Mesenchymal stem cell (in vitro differentiated cells and primary cell): ENCODE measurements around the gene SYT8.

ENCODE experiments used
- DNase-seq: peaks from one replicate; pipeline ENCODE4 v3.0.0-alpha.2; 2013
- H2AFZ ChIP-seq: one replicate; pipeline ENCODE4 v1.6.1; 2013; ENCODE audit warnings: low read depth, mild to moderate bottlenecking, control low read depth, inconsistent platforms, low read length, moderate library complexity
- H2AK5ac ChIP-seq: 2 replicates; pipeline ENCODE4 v1.6.1; 2013; ENCODE audit warnings: low read length, moderate library complexity, mild to moderate bottlenecking, inconsistent platforms; ENCODE audit not compliant: severe bottlenecking
- H2BK120ac ChIP-seq: one replicate; pipeline ENCODE4 v1.6.1; 2013; ENCODE audit warnings: low read depth, mild to moderate bottlenecking, inconsistent platforms, low read length, moderate library complexity
- H2BK12ac ChIP-seq, 2 experiments: one replicate each; pipeline ENCODE4 v1.6.1; 2013; ENCODE audit warnings: inconsistent platforms in 2 of 2, low read length in 2 of 2, mild to moderate bottlenecking in 2 of 2, moderate library complexity in 2 of 2, control low read depth in 1 of 2
- H2BK15ac ChIP-seq: one replicate; pipeline ENCODE4 v1.6.1; 2013; ENCODE audit warnings: mild to moderate bottlenecking, low read depth, inconsistent platforms; ENCODE audit not compliant: poor library complexity, severe bottlenecking
- H2BK5ac ChIP-seq: 2 replicates; pipeline ENCODE4 v1.6.1; 2013; ENCODE audit warnings: low read depth, mild to moderate bottlenecking, low read length, control low read depth, inconsistent platforms; ENCODE audit not compliant: poor library complexity, severe bottlenecking
- H3K14ac ChIP-seq, 2 experiments: one replicate each; pipeline ENCODE4 v1.6.1; 2013; ENCODE audit warnings: inconsistent platforms in 2 of 2, low read length in 2 of 2, control low read depth in 1 of 2, mild to moderate bottlenecking in 1 of 2, moderate library complexity in 1 of 2
- H3K18ac ChIP-seq, 2 experiments: one replicate each; pipeline ENCODE4 v1.6.1; 2013; ENCODE audit warnings: inconsistent platforms in 2 of 2, low read length in 2 of 2, control low read depth in 1 of 2, low read depth in 1 of 2, mild to moderate bottlenecking in 1 of 2
- H3K23ac ChIP-seq, 2 experiments: one replicate each; pipeline ENCODE4 v1.6.1; 2013; ENCODE audit warnings: inconsistent platforms in 2 of 2, low read length in 2 of 2, mild to moderate bottlenecking in 2 of 2, moderate library complexity in 2 of 2, control low read depth in 1 of 2
- H3K27ac ChIP-seq: 2 replicates; pipeline ENCODE4 v1.5.1; 2013; ENCODE audit warnings: mild to moderate bottlenecking, moderate library complexity, low read length, control low read depth, inconsistent platforms; ENCODE audit not compliant: poor library complexity, severe bottlenecking
- H3K27me3 ChIP-seq, 2 experiments: 2 replicates each; pipeline versions ENCODE4 v1.6.1 to v1.7.0; 2013; ENCODE audit warnings: low read length in 2 of 2, mild to moderate bottlenecking in 2 of 2, moderate library complexity in 2 of 2, control low read depth in 1 of 2, inconsistent platforms in 1 of 2; ENCODE audit not compliant: control insufficient read depth in 1 of 2, insufficient read depth in 1 of 2
- H3K36me3 ChIP-seq, 2 experiments: 2 replicates each; pipeline versions ENCODE4 v1.6.1 to v1.7.0; 2013; ENCODE audit warnings: low read length in 2 of 2, control low read depth in 1 of 2, inconsistent platforms in 1 of 2, low read depth in 1 of 2, mild to moderate bottlenecking in 1 of 2; ENCODE audit not compliant: insufficient read depth in 2 of 2, control insufficient read depth in 1 of 2
- H3K4ac ChIP-seq, 2 experiments: one replicate each; pipeline ENCODE4 v1.6.1; 2013; ENCODE audit warnings: inconsistent platforms in 2 of 2, low read length in 2 of 2, mild to moderate bottlenecking in 2 of 2, moderate library complexity in 2 of 2, control low read depth in 1 of 2, low read depth in 1 of 2
- H3K4me1 ChIP-seq: 2 replicates; pipeline ENCODE4 v1.6.1; 2013; ENCODE audit warnings: low read depth, low read length, control low read depth; ENCODE audit not compliant: control insufficient read depth, insufficient read depth
- H3K4me2 ChIP-seq: 2 replicates; pipeline ENCODE4 v1.6.1; 2013; ENCODE audit warnings: low read length, mild to moderate bottlenecking, inconsistent platforms; ENCODE audit not compliant: poor library complexity, severe bottlenecking
- H3K4me3 ChIP-seq, 2 experiments: 2 replicates each; pipeline versions ENCODE4 v1.5.1 to v1.7.0; 2013; ENCODE audit warnings: low read length in 2 of 2, mild to moderate bottlenecking in 2 of 2, control low read depth in 1 of 2, low read depth in 1 of 2; ENCODE audit not compliant: insufficient read depth in 1 of 2
- H3K79me1 ChIP-seq: replicated peaks from 2 replicates; pipeline ENCODE4 v1.6.1; 2013; ENCODE audit warnings: mild to moderate bottlenecking, control low read depth, low read length, inconsistent platforms; ENCODE audit not compliant: poor library complexity, severe bottlenecking
- H3K9ac ChIP-seq: 2 replicates; pipeline ENCODE4 v1.7.0; 2013; ENCODE audit warnings: mild to moderate bottlenecking, low read length, moderate library complexity
- H3K9me3 ChIP-seq: 2 replicates; pipeline ENCODE4 v1.7.0; 2013; ENCODE audit warnings: mild to moderate bottlenecking, low read length; ENCODE audit not compliant: control insufficient read depth
- H4K8ac ChIP-seq: one replicate; pipeline ENCODE4 v1.6.1; 2013; ENCODE audit warnings: inconsistent platforms, mild to moderate bottlenecking, low read length, moderate library complexity
- H4K91ac ChIP-seq: one replicate; pipeline ENCODE4 v1.6.1; 2013; ENCODE audit warnings: mild to moderate bottlenecking, low read length, inconsistent platforms
- WGBS: methylation state at CpG from one replicate; pipeline ENCODE4 v1.1.7; 2013; ENCODE audit warnings: mixed read lengths; 5-methylcytosine and 5-hydroxymethylcytosine counted together

SYT8 gene

DNA sequence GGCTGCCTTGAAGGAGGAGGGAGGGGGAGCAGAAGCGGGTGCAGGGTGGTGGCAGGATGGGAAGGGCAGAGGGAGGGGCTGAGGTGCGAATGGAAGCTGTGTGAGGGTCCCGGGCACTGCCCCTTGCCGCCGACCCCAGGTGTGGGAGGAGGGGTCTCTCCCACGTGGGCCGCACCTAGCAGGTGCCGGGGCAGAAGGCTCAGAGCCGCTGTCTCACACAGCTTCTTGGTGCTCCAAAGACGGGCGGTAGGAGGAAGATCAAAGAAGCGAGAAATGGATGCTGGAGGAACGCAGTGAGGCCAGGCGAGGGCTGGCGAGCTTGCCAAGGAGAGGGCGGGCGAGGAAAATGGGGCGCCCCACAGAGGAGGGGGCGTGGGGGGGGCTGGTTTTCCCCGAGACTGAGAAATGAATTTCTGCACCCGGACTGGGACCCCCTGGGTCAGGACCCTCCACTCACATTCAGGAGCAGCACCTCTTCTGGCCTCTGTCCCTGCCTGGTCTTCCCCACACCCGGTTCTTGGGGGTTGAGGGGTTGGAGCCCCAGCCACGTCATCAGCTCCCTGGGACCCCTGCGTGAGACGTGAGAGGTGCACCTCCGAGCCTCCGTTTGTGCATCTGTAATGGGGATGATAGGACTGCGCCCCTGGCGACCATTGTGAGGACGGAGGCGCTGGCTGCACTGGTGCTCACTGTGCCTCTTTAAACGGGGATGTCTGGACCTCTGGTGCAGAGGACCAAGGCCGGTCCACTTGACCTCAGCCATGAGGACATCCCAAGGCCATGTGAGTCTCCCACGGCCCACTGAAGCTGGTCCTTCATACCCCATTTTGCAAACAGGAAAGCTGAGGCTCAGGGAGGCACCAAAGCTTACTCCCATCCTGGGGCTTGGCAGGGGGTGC is 34.9 kb downstream of the SYT8 start:
- peaks cover 0 to 32% of the 10 kb centered on the region in 2 experiments for H3K27me3 ChIP-seq
- H3K4me2 ChIP-seq = no peak overlapping the region
- no peak overlapping the region for H3K14ac ChIP-seq
- no peaks in the 10 kb centered on the region for H3K9me3 ChIP-seq
- H2AFZ ChIP-seq = no peak overlapping the region
- H2AK5ac ChIP-seq = no peak overlapping the region
- no peak for DNase-seq
- no peaks in the 10 kb centered on the region for H3K36me3 ChIP-seq
- no peak overlapping the region for H3K23ac ChIP-seq
- H3K4ac ChIP-seq = no peak overlapping the region
- H3K18ac ChIP-seq = peak overlapping the region in 1 of 2 experiments; percentile 18
- H4K91ac ChIP-seq = no peak overlapping the region
- no peak overlapping the region for H2BK120ac ChIP-seq
- no peaks in the 10 kb centered on the region for H3K79me1 ChIP-seq
- peak overlapping the region; percentile 88 for H3K9ac ChIP-seq
- H2BK12ac ChIP-seq = no peak overlapping the region
- H3K4me3 ChIP-seq = peak overlapping the region in 1 of 2 experiments; percentile 86
- WGBS = 76% methylated on average over 31 of the region's 34 CpGs
- peak overlapping the region; percentile 71 for H2BK15ac ChIP-seq
- no peak overlapping the region for H2BK5ac ChIP-seq
- H3K27ac ChIP-seq = no peak overlapping the region
- H3K4me1 ChIP-seq = peaks cover 55% of the 10 kb centered on the region
- no peak overlapping the region for H4K8ac ChIP-seq

DNA sequence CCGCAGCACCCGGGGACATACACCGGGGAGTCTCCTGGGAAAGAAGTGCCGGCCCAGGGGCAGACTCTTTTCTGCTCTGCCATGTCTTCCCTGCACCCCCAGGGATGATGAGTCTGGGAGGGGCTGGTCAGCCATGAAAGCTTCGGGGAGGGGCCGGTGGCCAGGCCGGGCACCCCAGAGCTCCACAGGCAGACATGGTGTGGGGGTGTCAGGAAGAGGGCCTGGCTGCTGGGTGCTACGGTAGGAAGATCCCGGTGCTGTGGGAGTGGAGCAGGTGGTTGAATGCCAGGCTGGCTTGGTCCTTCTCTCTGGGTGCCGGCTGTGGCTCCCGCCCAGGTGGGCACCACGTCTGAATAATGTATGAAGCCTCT is 35.5 kb downstream of the SYT8 start:
- no peak overlapping the region for H3K4me2 ChIP-seq
- H3K14ac ChIP-seq = no peak overlapping the region
- no peak overlapping the region for H3K4ac ChIP-seq
- no peak overlapping the region for H2BK15ac ChIP-seq
- H3K27ac ChIP-seq = no peak overlapping the region
- 89% methylated on average over 12 of the region's 12 CpGs for WGBS
- DNase-seq = no peak
- H3K18ac ChIP-seq = no peak overlapping the region
- no peak overlapping the region for H3K23ac ChIP-seq
- H3K27me3 ChIP-seq = peaks cover 0 to 32% of the 10 kb centered on the region in 2 experiments
- H2AK5ac ChIP-seq = no peak overlapping the region
- no peak overlapping the region for H4K91ac ChIP-seq
- H2BK120ac ChIP-seq = no peak overlapping the region
- peaks cover 55% of the 10 kb centered on the region for H3K4me1 ChIP-seq
- no peak overlapping the region for H2BK5ac ChIP-seq
- peak overlapping the region in 1 of 2 experiments; percentile 86 for H3K4me3 ChIP-seq
- H3K79me1 ChIP-seq = peaks cover 2% of the 10 kb centered on the region
- no peak overlapping the region for H2AFZ ChIP-seq
- H3K9me3 ChIP-seq = no peaks in the 10 kb centered on the region
- peak overlapping the region; percentile 88 for H3K9ac ChIP-seq
- H3K36me3 ChIP-seq = no peaks in the 10 kb centered on the region
- no peak overlapping the region for H4K8ac ChIP-seq
- peak overlapping the region in 1 of 2 experiments; percentile 64 for H2BK12ac ChIP-seq

DNA sequence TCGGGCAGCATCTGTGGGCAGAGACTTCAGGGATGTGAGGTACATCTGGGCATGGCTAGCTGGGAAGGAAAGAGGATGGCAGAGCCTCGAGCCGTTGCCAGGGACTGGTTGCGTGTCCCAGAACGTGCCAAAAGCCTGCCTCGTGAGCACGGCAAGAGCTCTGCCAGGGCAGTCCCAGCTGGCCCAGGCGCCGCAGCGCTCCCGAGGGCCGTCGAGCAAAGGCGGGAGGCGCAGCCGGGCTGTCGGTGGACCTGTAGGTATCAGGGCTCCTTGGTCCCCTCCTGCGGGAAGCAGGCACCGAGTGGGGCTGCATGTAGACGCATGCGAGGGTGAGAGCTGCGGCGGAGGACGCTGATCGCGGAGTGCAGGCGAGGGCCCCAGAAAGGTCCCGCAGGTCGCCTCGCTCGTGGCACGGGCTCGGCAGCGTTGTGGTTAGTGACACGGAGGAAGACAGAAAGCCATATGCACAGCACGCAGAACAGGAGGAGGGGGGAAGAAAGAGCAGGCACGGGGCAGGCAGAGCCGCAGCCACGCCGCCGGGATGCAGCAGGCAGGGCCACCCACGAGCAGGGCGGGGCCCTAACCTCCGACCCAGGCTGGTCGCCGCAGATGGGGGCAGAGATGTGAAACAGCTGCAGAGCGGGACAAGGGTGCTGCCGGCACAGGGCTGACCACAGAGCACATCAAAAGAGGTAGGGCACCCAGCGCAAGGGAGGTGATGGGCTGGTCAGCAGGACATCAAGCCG is 36.1 kb downstream of the SYT8 start:
- no peak overlapping the region for H2AFZ ChIP-seq
- H2BK15ac ChIP-seq = no peak overlapping the region
- H3K4me2 ChIP-seq = no peak overlapping the region
- H2BK120ac ChIP-seq = no peak overlapping the region
- peak overlapping the region in 1 of 2 experiments; percentile 46 for H3K4ac ChIP-seq
- peaks cover 56% of the 10 kb centered on the region for H3K4me1 ChIP-seq
- no peak overlapping the region for H4K8ac ChIP-seq
- peak overlapping the region in 1 of 2 experiments; percentile 38 for H3K14ac ChIP-seq
- peak; percentile 20 for DNase-seq
- H3K9me3 ChIP-seq = no peaks in the 10 kb centered on the region
- H3K27ac ChIP-seq = no peak overlapping the region
- peak overlapping the region; percentile 88 for H3K9ac ChIP-seq
- peak overlapping the region; percentile 20 for H4K91ac ChIP-seq
- peaks cover 2% of the 10 kb centered on the region for H3K79me1 ChIP-seq
- no peaks in the 10 kb centered on the region for H3K36me3 ChIP-seq
- peak overlapping the region in 1 of 2 experiments; percentile 86 for H3K4me3 ChIP-seq
- WGBS = 49% methylated on average over 50 of the region's 50 CpGs
- peak overlapping the region in 1 of 2 experiments; percentile 64 for H2BK12ac ChIP-seq
- H3K18ac ChIP-seq = peak overlapping the region; percentile 0 to 16
- no peak overlapping the region for H3K23ac ChIP-seq
- peaks cover 0 to 32% of the 10 kb centered on the region in 2 experiments for H3K27me3 ChIP-seq
- H2BK5ac ChIP-seq = no peak overlapping the region
- peak overlapping the region; percentile 7 for H2AK5ac ChIP-seq

DNA sequence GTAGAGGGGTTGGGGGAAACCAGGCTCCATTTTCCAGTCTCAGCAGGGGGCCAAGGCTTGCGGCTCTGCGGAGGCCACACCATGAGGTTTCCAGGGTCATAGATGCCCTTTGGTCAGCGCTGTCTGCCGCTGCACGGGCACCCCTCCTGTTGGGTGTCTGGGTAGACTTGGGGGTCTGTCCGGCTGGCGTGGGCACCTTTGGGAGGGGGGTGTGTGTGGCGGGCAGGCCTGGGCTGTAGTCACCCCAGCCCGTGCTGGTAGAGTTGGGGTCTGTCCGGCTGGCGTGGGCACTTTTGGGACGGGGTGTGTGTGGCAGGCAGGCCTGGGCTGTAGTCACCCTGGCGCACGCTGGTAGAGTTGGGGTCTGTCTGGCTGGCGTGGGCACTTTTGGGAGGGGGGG is 36.7 kb downstream of the SYT8 start:
- H3K36me3 ChIP-seq = no peaks in the 10 kb centered on the region
- H4K8ac ChIP-seq = no peak overlapping the region
- peak overlapping the region; percentile 27 for H2AK5ac ChIP-seq
- no peak overlapping the region for H3K23ac ChIP-seq
- H2BK15ac ChIP-seq = peak overlapping the region; percentile 12
- peak overlapping the region in 1 of 2 experiments; percentile 37 for H2BK12ac ChIP-seq
- H3K4ac ChIP-seq = no peak overlapping the region
- H2BK5ac ChIP-seq = no peak overlapping the region
- H3K4me2 ChIP-seq = no peak overlapping the region
- peaks cover 0 to 32% of the 10 kb centered on the region in 2 experiments for H3K27me3 ChIP-seq
- no peak overlapping the region for H2AFZ ChIP-seq
- H3K4me3 ChIP-seq = peak overlapping the region in 1 of 2 experiments; percentile 86
- H3K9ac ChIP-seq = peak overlapping the region; percentile 88
- H4K91ac ChIP-seq = peak overlapping the region; percentile 31
- peaks cover 62% of the 10 kb centered on the region for H3K4me1 ChIP-seq
- DNase-seq = no peak
- peak overlapping the region in 1 of 2 experiments; percentile 16 for H3K18ac ChIP-seq
- H2BK120ac ChIP-seq = no peak overlapping the region
- 88% methylated on average over 12 of the region's 15 CpGs for WGBS
- no peaks in the 10 kb centered on the region for H3K9me3 ChIP-seq
- H3K14ac ChIP-seq = peak overlapping the region in 1 of 2 experiments; percentile 18
- no peak overlapping the region for H3K27ac ChIP-seq
- H3K79me1 ChIP-seq = peaks cover 2% of the 10 kb centered on the region
